Immature natural killer cell (primary cell): ENCODE results near the gene PIGH. TPM values are rescaled to one million over a fixed set of nuclear protein-coding genes. Genes with fewer than 3 reads are reported as not detected.

Experiments used
- DNase-seq, 3 donors: peaks; one replicate each; pipeline ENCODE4 v3.0.0; 2022; ENCODE audit warnings: mixed read lengths in 1 of 3
- H3K27ac Mint-ChIP-seq, 6 donors: one replicate each; pipeline ENCODE4 v1.8.0; 2020; ENCODE audit warnings: mixed read lengths in 6 of 6, mild to moderate bottlenecking in 5 of 6, inconsistent platforms in 4 of 6, moderate library complexity in 3 of 6
- H3K27me3 Mint-ChIP-seq, 3 donors: one replicate each; pipeline ENCODE4 v1.8.0; 2020 to 2021; ENCODE audit warnings: low read depth in 3 of 3, mild to moderate bottlenecking in 3 of 3, mixed read lengths in 3 of 3, moderate library complexity in 3 of 3, inconsistent platforms in 1 of 3
- H3K36me3 Mint-ChIP-seq, 3 donors: one replicate each; pipeline ENCODE4 v1.8.0; 2020; ENCODE audit warnings: mixed read lengths in 3 of 3, inconsistent platforms in 2 of 3, mild to moderate bottlenecking in 2 of 3
- H3K4me1 Mint-ChIP-seq, 2 donors: one replicate each; pipeline ENCODE4 v1.8.0; 2020; ENCODE audit warnings: inconsistent platforms in 2 of 2, mild to moderate bottlenecking in 2 of 2, mixed read lengths in 2 of 2, moderate library complexity in 1 of 2
- H3K4me3 Mint-ChIP-seq, 5 donors: one replicate each; pipeline ENCODE4 v1.8.0; 2020; ENCODE audit warnings: mild to moderate bottlenecking in 5 of 5, mixed read lengths in 5 of 5, inconsistent platforms in 3 of 5, moderate library complexity in 3 of 5
- H3K9me3 Mint-ChIP-seq, 6 donors: one replicate each; pipeline ENCODE4 v1.8.0; 2020; ENCODE audit warnings: mild to moderate bottlenecking in 6 of 6, mixed read lengths in 6 of 6, inconsistent platforms in 4 of 6, moderate library complexity in 3 of 6
- polyA plus RNA-seq, 3 donors: library from polyadenylated mRNA; unstranded; fragments of 300-500 nt; fragmentation: Illumina TruSeq; gene quantifications; one replicate each; pipeline ENCODE4 v1.2.3, GENCODE V29; 2021

Gene PIGH
- polyA plus RNA-seq, 3 donors from 2014 or later: 28.8 to 41.9 (median 37.3) TPM

GRCh38 chr14:67564236-67564635 lies 35.8 kb downstream of the PIGH start:
- Mint-ChIP-seq H3K27me3 (peaks cover 2 to 4% (median 3%) of the 10 kb centered on the region in 3 donors), H3K4me3 (no peak overlapping the region), H3K36me3 (no peaks in the 10 kb centered on the region), H3K4me1 (no peaks in the 10 kb centered on the region), H3K27ac (no peak overlapping the region), H3K9me3 (no peaks in the 10 kb centered on the region)
- no peak for DNase-seq

GRCh38 chr14:67562776-67563150 lies 37.3 kb downstream of the PIGH start:
- Mint-ChIP-seq H3K4me1 (no peaks in the 10 kb centered on the region), H3K36me3 (no peaks in the 10 kb centered on the region), H3K27me3 (peaks cover 1 to 4% (median 3%) of the 10 kb centered on the region in 3 donors), H3K9me3 (no peaks in the 10 kb centered on the region), H3K27ac (no peak overlapping the region), H3K4me3 (no peak overlapping the region)
- no peak for DNase-seq

GRCh38 chr14:67562025-67562775 lies 37.9 kb downstream of the PIGH start:
- no peak for DNase-seq
- Mint-ChIP-seq H3K4me3 (no peak overlapping the region), H3K27ac (no peak overlapping the region), H3K4me1 (no peaks in the 10 kb centered on the region), H3K27me3 (peaks cover 0 to 2% (median 1%) of the 10 kb centered on the region in 3 donors), H3K9me3 (no peaks in the 10 kb centered on the region), H3K36me3 (no peaks in the 10 kb centered on the region)

GRCh38 chr14:67559639-67560038 lies 40.4 kb downstream of the PIGH start:
- DNase-seq: no peak
- Mint-ChIP-seq H3K27me3 (peaks cover 1 to 4% (median 2%) of the 10 kb centered on the region in 3 donors), H3K9me3 (no peaks in the 10 kb centered on the region), H3K36me3 (no peaks in the 10 kb centered on the region), H3K4me3 (no peak overlapping the region), H3K27ac (no peak overlapping the region), H3K4me1 (no peaks in the 10 kb centered on the region)

GRCh38 chr14:67557656-67558055 lies 42.4 kb downstream of the PIGH start:
- no peak for DNase-seq
- H3K9me3 Mint-ChIP-seq: no peaks in the 10 kb centered on the region
- no peak overlapping the region for H3K4me3 Mint-ChIP-seq
- H3K36me3 Mint-ChIP-seq: no peaks in the 10 kb centered on the region
- H3K4me1 Mint-ChIP-seq: no peaks in the 10 kb centered on the region
- H3K27me3 Mint-ChIP-seq: peaks cover 1 to 8% (median 2%) of the 10 kb centered on the region in 3 donors
- H3K27ac Mint-ChIP-seq: no peak overlapping the region

GRCh38 chr14:67557118-67557517 lies 43.0 kb downstream of the PIGH start:
- H3K27me3 Mint-ChIP-seq: peaks cover 0 to 8% (median 1%) of the 10 kb centered on the region in 3 donors
- DNase-seq: no peak

GRCh38 chr14:67556671-67557070 lies 43.4 kb downstream of the PIGH start:
- Mint-ChIP-seq H3K27me3 (peaks cover 0 to 8% (median 1%) of the 10 kb centered on the region in 3 donors), H3K4me3 (no peak overlapping the region), H3K4me1 (no peaks in the 10 kb centered on the region), H3K27ac (no peak overlapping the region), H3K9me3 (no peaks in the 10 kb centered on the region), H3K36me3 (no peaks in the 10 kb centered on the region)
- DNase-seq: no peak

More at GRCh38 chr14:67557118-67557517, 43.0 kb downstream of the PIGH start:
- no peak overlapping the region for H3K27ac Mint-ChIP-seq
- H3K36me3 Mint-ChIP-seq: no peaks in the 10 kb centered on the region
- H3K4me3 Mint-ChIP-seq: no peak overlapping the region
- no peaks in the 10 kb centered on the region for H3K9me3 Mint-ChIP-seq
- no peaks in the 10 kb centered on the region for H3K4me1 Mint-ChIP-seq

- Mint-ChIP-seq H3K36me3 (no peaks in the 10 kb centered on the region), H3K4me1 (no peaks in the 10 kb centered on the region), H3K9me3 (no peaks in the 10 kb centered on the region), H3K4me3 (no peak overlapping the region), H3K27me3 (peaks cover 0 to 8% (median 1%) of the 10 kb centered on the region in 3 donors), H3K27ac (no peak overlapping the region)
- no peak for DNase-seq
These were observed 44.5 kb downstream of the PIGH start for GRCh38 chr14:67555518-67556090.

GRCh38 chr14:67554341-67554740 lies 45.7 kb downstream of the PIGH start:
- no peaks in the 10 kb centered on the region for H3K9me3 Mint-ChIP-seq
- H3K27me3 Mint-ChIP-seq: peaks cover 0 to 11% (median 3%) of the 10 kb centered on the region in 3 donors

GRCh38 chr14:67553547-67553946 lies 46.5 kb downstream of the PIGH start:
- Mint-ChIP-seq H3K36me3 (no peaks in the 10 kb centered on the region), H3K4me1 (no peaks in the 10 kb centered on the region), H3K27me3 (peaks cover 0 to 11% (median 3%) of the 10 kb centered on the region in 3 donors), H3K4me3 (no peak overlapping the region), H3K9me3 (no peaks in the 10 kb centered on the region), H3K27ac (no peak overlapping the region)
- no peak for DNase-seq

More at GRCh38 chr14:67554341-67554740, 45.7 kb downstream of the PIGH start:
- Mint-ChIP-seq H3K36me3 (no peaks in the 10 kb centered on the region), H3K4me3 (no peak overlapping the region), H3K4me1 (no peaks in the 10 kb centered on the region), H3K27ac (no peak overlapping the region)
- no peak for DNase-seq

GRCh38 chr14:67551940-67552339 lies 48.1 kb downstream of the PIGH start:
- H3K4me3 Mint-ChIP-seq: no peak overlapping the region
- H3K36me3 Mint-ChIP-seq: no peaks in the 10 kb centered on the region
- no peak for DNase-seq
- H3K27ac Mint-ChIP-seq: no peak overlapping the region
- H3K27me3 Mint-ChIP-seq: peaks cover 0 to 10% (median 4%) of the 10 kb centered on the region in 3 donors
- no peaks in the 10 kb centered on the region for H3K4me1 Mint-ChIP-seq
- no peaks in the 10 kb centered on the region for H3K9me3 Mint-ChIP-seq

- DNase-seq: no peak
- Mint-ChIP-seq H3K27ac (no peak overlapping the region), H3K9me3 (no peaks in the 10 kb centered on the region)
These were observed 48.9 kb downstream of the PIGH start for GRCh38 chr14:67551123-67551522.

GRCh38 chr14:67549734-67550133 lies 50.3 kb downstream of the PIGH start:
- peaks cover 5 to 16% (median 6%) of the 10 kb centered on the region in 3 donors for H3K27me3 Mint-ChIP-seq
- no peak overlapping the region for H3K27ac Mint-ChIP-seq
- H3K36me3 Mint-ChIP-seq: no peaks in the 10 kb centered on the region
- no peak for DNase-seq
- no peak overlapping the region for H3K4me3 Mint-ChIP-seq
- H3K9me3 Mint-ChIP-seq: no peaks in the 10 kb centered on the region
- H3K4me1 Mint-ChIP-seq: no peaks in the 10 kb centered on the region

More at GRCh38 chr14:67551123-67551522, 48.9 kb downstream of the PIGH start:
- H3K4me3 Mint-ChIP-seq: no peak overlapping the region
- H3K36me3 Mint-ChIP-seq: no peaks in the 10 kb centered on the region
- H3K27me3 Mint-ChIP-seq: peaks cover under 1 to 7% (median 4%) of the 10 kb centered on the region in 3 donors
- H3K4me1 Mint-ChIP-seq: no peaks in the 10 kb centered on the region

GRCh38 chr14:67547224-67547780 lies 52.8 kb downstream of the PIGH start:
- Mint-ChIP-seq H3K4me3 (no peak overlapping the region), H3K36me3 (no peaks in the 10 kb centered on the region), H3K9me3 (peaks cover 0 to 4% (median 0%) of the 10 kb centered on the region in 6 donors), H3K27ac (no peak overlapping the region), H3K4me1 (no peaks in the 10 kb centered on the region), H3K27me3 (peaks cover 7 to 18% (median 15%) of the 10 kb centered on the region in 3 donors)
- no peak for DNase-seq
